ENCODE measurements around the gene OR2A1.
"Not testable (repeated sequence)": the region's sequence is repeated elsewhere in the genome, so short reads cannot be mapped to it uniquely, and the experiment has no call there.

OR2A1 gene

DNA sequence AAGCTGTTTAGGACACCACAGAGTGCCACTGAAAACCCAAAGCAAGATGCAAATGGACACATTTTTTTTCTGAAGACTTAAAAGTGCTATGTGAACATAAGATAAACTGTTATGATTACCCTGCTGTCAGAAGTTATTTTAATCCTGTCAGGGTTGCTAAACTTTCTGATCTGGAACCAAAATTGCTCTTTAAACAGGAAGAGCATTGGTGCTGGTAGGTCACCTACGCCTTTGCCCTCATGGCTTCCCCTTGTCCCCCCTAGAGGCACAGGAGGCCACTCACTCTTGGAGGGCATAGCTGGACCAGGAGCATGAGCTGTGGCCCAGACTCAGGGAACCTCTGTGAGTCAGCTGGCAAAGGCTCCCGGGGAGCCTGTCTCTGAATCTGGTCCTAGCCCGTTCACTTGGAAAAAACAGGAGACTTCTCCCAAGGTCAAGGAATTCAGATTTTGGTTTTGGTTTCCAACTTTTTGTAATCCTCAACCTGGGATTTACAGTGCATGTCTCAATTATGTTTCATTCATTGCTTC is 9.5 kb downstream of the OR2A1 start:
- DNase-seq (ENCODE audit: low read depth); H3K4me3 ChIP-seq (ENCODE audit: low read length): not testable (repeated sequence)

DNA sequence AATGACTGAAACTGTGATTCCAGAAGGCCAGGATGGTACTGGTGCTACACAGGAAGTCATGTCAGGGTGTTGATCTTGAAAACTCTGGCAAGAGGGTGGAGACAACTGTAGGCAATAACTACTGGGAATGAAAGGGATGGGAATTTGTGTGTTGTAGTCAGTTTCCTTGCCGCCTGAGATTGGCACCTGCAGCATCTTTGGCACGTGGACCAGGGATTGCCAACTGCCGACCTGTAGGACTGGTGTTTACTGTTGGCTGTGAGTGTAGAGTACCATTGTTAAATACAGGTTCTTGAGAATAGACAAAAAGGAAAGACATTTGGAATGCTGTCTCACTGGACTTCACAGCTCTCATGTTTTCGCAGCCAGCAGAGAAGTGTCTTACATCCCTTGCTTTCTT is 11.1 kb downstream of the OR2A1 start:
- H3K4me3 ChIP-seq (ENCODE audit: low read length); DNase-seq (ENCODE audit: low read depth): not testable (repeated sequence)

DNA sequence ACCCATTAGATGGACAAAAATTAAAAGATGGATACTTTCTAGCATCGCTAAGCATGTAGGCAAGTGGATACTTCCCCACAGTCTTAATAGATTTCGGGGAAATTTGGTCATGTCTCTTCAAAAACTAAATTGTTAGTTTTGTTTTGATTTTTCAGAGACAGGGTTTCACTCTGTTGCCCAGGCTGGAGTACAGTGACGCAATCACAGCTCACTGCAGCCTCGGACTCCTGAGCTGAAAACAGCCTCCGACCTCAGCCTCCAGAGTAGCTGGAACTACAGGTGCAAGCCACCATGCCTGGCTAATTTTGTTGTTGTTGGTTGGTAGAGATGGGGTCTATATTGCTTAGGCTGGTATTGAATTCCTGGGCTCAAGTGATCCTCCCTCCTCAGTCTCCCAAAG is 13.6 kb downstream of the OR2A1 start:
- not testable (repeated sequence) for DNase-seq (ENCODE audit: low read depth); H3K4me3 ChIP-seq (ENCODE audit: low read length)

GRCh38 chr7:144330044-144330443 is 17.8 kb downstream of the OR2A1 start:
- not testable (repeated sequence) for H3K4me3 ChIP-seq (ENCODE audit: low read length); DNase-seq (ENCODE audit: low read depth)

- DNase-seq (ENCODE audit: low read depth): not testable (repeated sequence)
Measured at GRCh38 chr7:144331221-144331995, 19.2 kb downstream of the OR2A1 start.

GRCh38 chr7:144331996-144332288 is 19.7 kb downstream of the OR2A1 start:
- not testable (repeated sequence) for DNase-seq (ENCODE audit: low read depth); H3K4me3 ChIP-seq (ENCODE audit: low read length)

More at GRCh38 chr7:144331221-144331995, 19.2 kb downstream of the OR2A1 start:
- H3K4me3 ChIP-seq (ENCODE audit: low read length): not testable (repeated sequence)

DNA sequence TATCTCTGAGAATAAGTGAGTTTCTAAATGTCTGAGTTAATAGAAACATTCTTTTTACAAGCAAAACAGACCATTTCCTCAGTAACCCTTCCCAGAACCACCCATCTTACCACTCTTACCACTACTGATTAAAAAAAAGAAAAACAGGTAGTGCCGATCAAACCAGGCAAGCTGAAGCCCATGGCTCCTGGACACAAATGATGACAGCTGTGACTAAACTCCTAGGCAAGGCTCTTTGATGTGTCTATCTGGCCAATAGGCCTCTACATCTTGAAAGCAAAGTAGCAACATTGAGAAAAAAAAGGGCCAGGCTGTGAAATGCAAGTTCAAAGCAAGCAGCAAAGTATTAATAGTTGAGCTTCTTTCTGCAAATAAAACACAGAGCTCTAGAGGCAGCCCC is 36.4 kb downstream of the OR2A1 start:
- not testable (repeated sequence) for H3K4me3 ChIP-seq (ENCODE audit: low read length); DNase-seq (ENCODE audit: low read depth)

DNA sequence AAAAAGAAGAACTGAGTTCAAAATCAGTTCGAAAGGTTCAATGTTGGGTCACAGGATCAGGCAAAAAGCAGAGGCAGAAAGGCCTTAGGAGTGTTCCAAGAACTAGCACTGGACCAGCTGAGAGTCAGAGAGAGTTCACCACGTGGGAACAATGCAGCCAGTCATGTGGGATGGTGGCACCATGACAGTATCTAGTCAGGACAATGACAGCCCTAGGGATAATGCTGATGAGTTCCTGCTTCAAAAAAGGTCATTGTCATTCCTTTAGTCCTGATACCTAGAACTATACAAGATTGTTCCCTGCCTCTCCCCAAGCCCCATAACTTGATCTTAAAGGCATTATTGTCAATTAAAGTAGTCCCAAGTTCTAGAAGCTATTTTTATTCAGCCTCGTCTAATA is 39.4 kb downstream of the OR2A1 start:
- DNase-seq (ENCODE audit: low read depth): peak; percentile 0
- H3K4me3 ChIP-seq (ENCODE audit: low read length): not testable (repeated sequence)

DNA sequence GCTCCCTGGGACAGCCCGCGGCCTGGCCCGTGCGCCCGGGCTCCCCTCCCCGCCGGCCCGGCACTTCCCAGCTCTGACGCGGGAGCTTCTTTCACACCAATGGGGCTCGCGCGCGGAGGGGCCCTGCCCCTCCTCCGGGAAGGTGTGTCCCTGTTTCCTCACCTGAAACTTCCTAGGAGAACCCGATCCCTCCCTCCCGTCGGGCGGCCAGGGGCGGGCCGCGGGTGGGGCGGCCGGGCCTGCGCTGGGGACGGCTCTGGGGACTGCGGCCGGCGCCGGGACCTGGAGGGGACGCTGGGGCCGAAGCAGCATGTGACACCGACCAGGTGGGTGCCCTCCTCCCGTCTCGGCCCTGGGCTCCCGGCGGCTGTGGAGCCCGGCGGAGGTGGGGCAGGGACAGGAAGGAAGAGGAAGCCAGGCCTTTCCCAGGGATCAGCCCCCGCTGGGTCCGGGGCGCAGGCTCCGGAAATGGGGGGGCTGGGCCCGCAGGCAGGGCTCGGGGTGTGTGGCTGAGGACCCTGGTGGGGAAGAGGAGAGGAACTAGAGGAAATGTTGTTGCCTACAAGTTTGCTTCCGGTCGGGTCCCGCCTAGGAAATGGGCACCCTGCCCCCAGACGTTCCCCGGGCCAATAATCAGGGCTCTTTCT is 43.1 kb downstream of the OR2A1 start, which contains the start of gene ARHGEF5:
TSS of gene ARHGEF5 (plus strand) at position 227 of the 647 bp plus-strand sequence. CDS start 7,268 bp downstream, outside the sequence.
- not testable (repeated sequence) for DNase-seq (ENCODE audit: low read depth)
- peak within 1 kb of the TSS; percentile 13 for H3K4me3 ChIP-seq (ENCODE audit: low read length)

DNA sequence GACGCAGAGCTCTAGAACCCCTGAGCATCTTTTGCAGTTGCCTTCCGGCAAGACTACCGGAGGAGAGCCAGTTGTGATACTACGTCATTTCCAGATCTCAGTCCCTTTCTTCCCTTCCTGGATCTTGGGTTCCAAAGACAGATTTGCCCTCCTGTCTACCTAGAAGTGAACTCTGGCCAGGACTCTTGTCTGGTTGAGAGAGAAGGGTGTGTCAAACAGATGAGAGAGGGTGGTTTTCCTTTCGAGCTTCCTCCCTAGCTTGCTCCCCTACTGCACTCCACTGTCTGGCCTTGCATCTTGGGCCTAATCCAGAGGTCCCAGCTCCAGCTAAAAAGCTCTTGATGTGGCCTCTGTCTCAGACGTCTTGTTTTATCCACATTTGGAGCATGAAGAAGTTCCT is 44.0 kb downstream of the OR2A1 start:
- DNase-seq (ENCODE audit: low read depth): not testable (repeated sequence)

DNA sequence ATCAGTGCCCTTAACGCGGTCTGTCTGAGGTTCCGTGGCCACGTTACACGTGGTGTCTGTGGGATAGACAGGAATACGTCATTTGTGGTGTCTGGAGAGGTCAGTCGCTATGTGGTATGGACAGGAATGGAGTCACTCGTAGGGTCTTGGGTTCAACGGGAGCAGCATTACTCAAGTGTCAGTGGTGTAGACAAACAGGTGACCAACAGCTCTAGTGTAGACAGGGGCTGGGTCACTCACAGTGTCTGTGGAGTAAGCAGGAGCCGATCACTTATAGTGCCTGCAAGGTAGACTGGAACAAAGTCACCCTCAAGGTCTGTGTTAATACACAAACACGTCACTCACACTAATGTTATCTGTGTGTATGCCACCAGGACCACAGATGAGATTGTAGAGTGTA is 44.6 kb downstream of the OR2A1 start:
- H3K4me3 ChIP-seq (ENCODE audit: low read length); DNase-seq (ENCODE audit: low read depth): not testable (repeated sequence)

More for the DNA sequence above, 44.0 kb downstream of the OR2A1 start:
- not testable (repeated sequence) for H3K4me3 ChIP-seq (ENCODE audit: low read length)

- H3K4me3 ChIP-seq (ENCODE audit: low read length): not testable (repeated sequence)
Measured at GRCh38 chr7:144362061-144362460, 49.8 kb downstream of the OR2A1 start.

GRCh38 chr7:144365523-144365922 is 53.3 kb downstream of the OR2A1 start:
- DNase-seq (ENCODE audit: low read depth): not testable (repeated sequence)

More at GRCh38 chr7:144362061-144362460, 49.8 kb downstream of the OR2A1 start:
- DNase-seq (ENCODE audit: low read depth): not testable (repeated sequence)

DNA sequence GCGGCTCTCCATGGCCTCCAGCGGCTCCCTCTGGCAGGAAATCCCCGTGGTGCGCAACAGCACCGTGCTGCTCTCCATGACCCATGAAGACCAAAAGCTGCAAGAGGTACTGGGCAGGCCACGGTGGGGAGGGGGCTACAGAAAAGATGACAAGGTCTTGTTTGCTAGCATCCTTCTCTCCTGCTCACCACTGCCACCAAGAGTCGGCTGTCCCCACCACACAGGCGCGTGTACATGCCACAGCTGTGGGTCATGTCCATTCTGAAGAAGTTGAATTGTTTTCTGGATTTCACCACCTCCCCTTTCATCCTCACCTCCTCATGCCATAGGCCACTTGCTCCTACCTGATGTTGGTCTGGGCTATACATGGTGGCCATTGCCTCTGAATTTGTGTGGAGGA is 55.0 kb downstream of the OR2A1 start:
- DNase-seq (ENCODE audit: low read depth); H3K4me3 ChIP-seq (ENCODE audit: low read length): not testable (repeated sequence)

More at GRCh38 chr7:144365523-144365922, 53.3 kb downstream of the OR2A1 start:
- not testable (repeated sequence) for H3K4me3 ChIP-seq (ENCODE audit: low read length)

DNA sequence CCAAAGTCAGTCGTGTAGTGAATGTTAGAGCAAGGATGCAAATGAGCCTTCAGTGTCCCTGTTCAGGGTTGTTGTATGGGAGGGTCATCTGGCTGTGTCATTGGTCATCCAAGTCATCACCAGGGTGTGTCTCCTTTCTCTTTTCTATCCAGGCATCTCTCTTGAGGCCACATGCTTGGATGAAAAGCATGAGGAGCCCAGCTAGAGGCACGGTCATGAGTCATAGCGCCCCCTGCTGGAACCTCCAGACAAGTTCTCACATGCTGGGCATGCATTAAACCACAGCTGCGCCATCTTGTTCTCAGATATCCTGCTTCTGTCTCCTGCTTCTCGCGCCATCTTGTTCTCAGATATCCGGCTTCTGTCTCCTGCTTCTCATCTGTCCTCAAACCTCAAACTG is 57.0 kb downstream of the OR2A1 start:
- not testable (repeated sequence) for H3K4me3 ChIP-seq (ENCODE audit: low read length); DNase-seq (ENCODE audit: low read depth)

Data from epithelial cell of esophagus (primary cell).